GM15510 (cell line): Measurements from ENCODE around the gene CHRNA4.

Experiments
- POLR2A ChIP-seq: IDR thresholded peaks from 3 replicates; pipeline ENCODE4 v1.6.1; 2011; ENCODE audit warnings: borderline replicate concordance; ENCODE audit not compliant: insufficient read length; ENCODE audit errors: extremely low read depth

The CHRNA4 gene

GRCh38 chr20:63296531-63297299, 64.4 kb downstream of the CHRNA4 start:
- no peak for TF ChIP-seq POLR2A

DNA sequence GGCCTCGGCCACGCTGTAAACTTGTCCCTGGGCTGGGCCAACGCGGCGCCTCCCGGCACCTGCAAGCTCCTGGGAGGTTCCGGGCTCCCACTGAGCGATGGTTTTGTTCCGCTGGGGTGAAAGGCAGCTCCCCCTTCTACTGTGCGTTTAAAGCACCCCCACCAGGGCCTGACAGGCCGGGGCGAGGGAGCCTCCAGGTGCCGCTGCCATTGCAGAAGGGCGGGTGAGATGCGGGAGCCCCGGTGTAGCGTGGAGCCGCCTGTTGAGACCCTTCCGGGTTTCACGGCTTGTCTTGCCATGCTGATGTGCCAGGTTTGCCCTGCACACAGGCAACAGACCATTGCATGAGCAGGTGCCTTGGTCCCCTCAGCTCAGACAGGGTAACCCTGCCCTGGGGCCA, 65.3 kb downstream of the CHRNA4 start:
- TF ChIP-seq POLR2A = no peak

- TF ChIP-seq POLR2A = no peak
Measured at GRCh38 chr20:63295422-63295821, 65.7 kb downstream of the CHRNA4 start.

DNA sequence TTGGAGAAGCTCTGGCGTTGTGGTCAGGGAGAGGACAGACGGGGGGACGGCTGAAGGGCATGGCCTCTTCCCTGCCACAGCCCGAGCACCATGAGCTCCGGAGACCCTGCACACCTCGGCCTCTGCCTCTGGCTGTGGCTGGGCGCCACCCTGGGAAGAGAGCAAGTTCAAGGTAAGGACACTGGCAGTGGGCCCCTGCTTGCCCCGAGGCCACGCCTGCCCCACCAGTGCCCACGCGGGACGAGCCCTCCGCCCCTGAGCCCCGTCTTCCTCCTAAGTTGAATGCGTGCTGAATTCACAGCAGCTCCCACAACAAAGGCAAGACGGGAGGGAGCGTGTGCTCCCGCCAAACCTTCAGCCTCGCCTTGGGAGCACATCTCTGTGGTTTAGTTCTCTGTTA, 66.1 kb downstream of the CHRNA4 start:
- no peak for TF ChIP-seq POLR2A

DNA sequence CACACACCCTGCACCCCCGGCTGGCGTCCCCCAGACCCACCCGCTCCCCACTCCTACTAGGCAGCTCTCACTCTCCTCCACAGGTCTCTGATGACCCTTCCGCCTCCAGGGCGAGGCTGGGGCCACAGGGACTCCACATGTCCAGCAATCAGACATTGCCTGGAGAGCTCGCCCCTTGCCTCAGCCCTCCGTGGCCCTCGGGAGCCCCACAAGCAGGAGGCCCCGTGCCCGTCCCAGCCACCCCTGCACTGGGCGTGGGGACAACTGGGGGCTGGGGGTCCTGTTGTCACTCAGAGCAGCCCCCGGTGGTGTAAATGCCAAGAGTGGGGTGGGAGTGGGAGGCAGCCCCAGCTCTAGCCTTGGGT, 66.6 kb downstream of the CHRNA4 start:
- TF ChIP-seq POLR2A = no peak

GRCh38 chr20:63293871-63294535, 67.1 kb downstream of the CHRNA4 start:
- no peak for TF ChIP-seq POLR2A

GRCh38 chr20:63293456-63293855, 67.7 kb downstream of the CHRNA4 start:
- TF ChIP-seq POLR2A = no peak
